ENCODE results near the gene FRMD5. TPM values are rescaled to one million over a fixed set of nuclear protein-coding genes. Genes with fewer than 3 reads are reported as not detected.
"Not testable (repeated sequence)": the region's sequence is repeated elsewhere in the genome, so short reads cannot be mapped to it uniquely, and the experiment has no call there.

FRMD5 gene
- total RNA-seq, 4 donors from 2014 or later: 0.24 to 0.94 (median 0.67) TPM; not detected in 1

- H3K9me3 ChIP-seq: no peaks in the 10 kb centered on the region
- H3K4me3 ChIP-seq (replicated peaks in 1 of 3): no peak overlapping the region
- intact Hi-C loops (cut with DNase I): no loop called here
- TF ChIP-seq CTCF (IDR thresholded peaks at IDR 0.05) (no peak), POLR2A (IDR thresholded peaks at IDR 0.05) (no peak)
- no peak overlapping the region for H3K27ac ChIP-seq
- no peaks in the 10 kb centered on the region for H3K27me3 ChIP-seq
- WGBS, 2 donors: 55 to 56% methylated on average over 4 of the region's 4 CpGs
- DNase-seq: no peak
- H3K4me1 ChIP-seq: no peaks in the 10 kb centered on the region
- no peaks in the 10 kb centered on the region for H3K36me3 ChIP-seq
Observed at GRCh38 chr15:43859546-43859945, 335.5 kb downstream of the FRMD5 start.

GRCh38 chr15:43854801-43855200, 340.3 kb downstream of the FRMD5 start:
- intact Hi-C loops (cut with DNase I): no loop called here
- H3K27ac ChIP-seq: no peak overlapping the region
- H3K27me3 ChIP-seq: no peaks in the 10 kb centered on the region
- TF ChIP-seq CTCF (IDR thresholded peaks at IDR 0.05) (no peak), POLR2A (IDR thresholded peaks at IDR 0.05) (no peak)
- no peaks in the 10 kb centered on the region for H3K36me3 ChIP-seq
- no peak for DNase-seq
- no peak overlapping the region for H3K4me3 ChIP-seq (replicated peaks in 1 of 3)
- no peaks in the 10 kb centered on the region for H3K9me3 ChIP-seq
- 95% methylated on average over 6 of the region's 6 CpGs for whole genome bisulfite sequencing, 2 donors
- no peaks in the 10 kb centered on the region for H3K4me1 ChIP-seq

GRCh38 chr15:43852607-43853006, 342.5 kb downstream of the FRMD5 start:
- no peaks in the 10 kb centered on the region for H3K9me3 ChIP-seq
- H3K4me1 ChIP-seq: no peaks in the 10 kb centered on the region
- no peaks in the 10 kb centered on the region for H3K36me3 ChIP-seq
- H3K4me3 ChIP-seq (replicated peaks in 1 of 3): no peak overlapping the region
- WGBS, 2 donors: 98% methylated on average over 4 of the region's 4 CpGs
- no peak overlapping the region for H3K27ac ChIP-seq
- no peak for DNase-seq
- intact Hi-C loops (cut with DNase I): no loop called here
- no peak for TF ChIP-seq POLR2A (IDR thresholded peaks at IDR 0.05)
- no peak for TF ChIP-seq CTCF (IDR thresholded peaks at IDR 0.05)
- H3K27me3 ChIP-seq: no peaks in the 10 kb centered on the region

- no peaks in the 10 kb centered on the region for H3K36me3 ChIP-seq
Observed at GRCh38 chr15:43851251-43851650, 343.8 kb downstream of the FRMD5 start.

GRCh38 chr15:43845421-43845820, 349.6 kb downstream of the FRMD5 start:
- TF ChIP-seq POLR2A (IDR thresholded peaks at IDR 0.05) (no peak), CTCF (IDR thresholded peaks at IDR 0.05) (no peak)
- Histone ChIP-seq H3K27ac (no peak overlapping the region), H3K4me1 (no peaks in the 10 kb centered on the region), H3K36me3 (no peaks in the 10 kb centered on the region), H3K9me3 (no peaks in the 10 kb centered on the region), H3K27me3 (no peaks in the 10 kb centered on the region), H3K4me3 (replicated peaks in 1 of 3) (no peak overlapping the region)
- intact Hi-C loops (cut with DNase I): no loop called here
- no peak for DNase-seq

More at GRCh38 chr15:43851251-43851650, 343.8 kb downstream of the FRMD5 start:
- Histone ChIP-seq H3K4me3 (replicated peaks in 1 of 3) (no peak overlapping the region), H3K4me1 (no peaks in the 10 kb centered on the region), H3K27me3 (no peaks in the 10 kb centered on the region), H3K27ac (no peak overlapping the region), H3K9me3 (no peaks in the 10 kb centered on the region)
- intact Hi-C loops (cut with DNase I): no loop called here
- DNase-seq: no peak
- no peak for TF ChIP-seq CTCF (IDR thresholded peaks at IDR 0.05)
- TF ChIP-seq POLR2A (IDR thresholded peaks at IDR 0.05): no peak
- 96 to 99% methylated on average over 3 of the region's 3 CpGs for WGBS, 2 donors

- H3K4me1 ChIP-seq; H3K4me3 ChIP-seq (replicated peaks in 1 of 3); H3K27ac ChIP-seq; H3K9me3 ChIP-seq; DNase-seq; H3K36me3 ChIP-seq; H3K27me3 ChIP-seq; intact Hi-C loops (cut with DNase I): not testable (repeated sequence)
- WGBS, 2 donors: 95 to 97% methylated on average over 6 of the region's 6 CpGs
Observed at GRCh38 chr15:43832485-43832884, 362.6 kb downstream of the FRMD5 start.

GRCh38 chr15:43831519-43832052, 363.5 kb downstream of the FRMD5 start:
- H3K27ac ChIP-seq; H3K27me3 ChIP-seq; H3K9me3 ChIP-seq; H3K4me1 ChIP-seq; DNase-seq; H3K4me3 ChIP-seq (replicated peaks in 1 of 3); H3K36me3 ChIP-seq; intact Hi-C loops (cut with DNase I): not testable (repeated sequence)
- 94 to 96% methylated on average over 14 of the region's 14 CpGs for WGBS, 2 donors

GRCh38 chr15:43830691-43831275, 364.3 kb downstream of the FRMD5 start:
- H3K27me3 ChIP-seq; DNase-seq; H3K4me3 ChIP-seq (replicated peaks in 1 of 3); H3K27ac ChIP-seq; H3K9me3 ChIP-seq; H3K36me3 ChIP-seq; intact Hi-C loops (cut with DNase I): not testable (repeated sequence)
- 92 to 99% methylated on average over 9 of the region's 9 CpGs for WGBS, 2 donors
- H3K4me1 ChIP-seq: peaks cover 8 to 11% of the 10 kb centered on the region in 2 donors
